ENCODE results near the gene SYK.

Gene SYK

DNA sequence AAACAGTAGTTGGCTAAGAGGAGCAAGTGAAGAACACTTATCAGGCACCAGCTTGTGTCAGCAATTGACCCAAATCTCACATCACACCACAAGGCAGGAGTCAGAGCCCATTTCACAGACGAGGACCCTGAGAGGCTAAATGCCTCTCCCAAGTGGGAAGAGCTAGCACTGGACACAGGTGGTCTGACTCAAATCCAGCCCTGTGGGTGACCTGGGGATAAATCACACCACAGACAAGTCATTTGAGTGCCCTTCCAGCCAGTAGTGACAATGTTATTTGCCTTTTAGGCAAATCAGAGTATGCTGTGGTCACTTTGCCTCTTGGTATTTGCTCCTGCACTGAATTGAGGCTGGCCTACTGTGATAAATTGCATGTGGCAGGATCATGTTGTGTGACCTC is 138.7 kb downstream of the SYK start:
- no peak for DNase-seq

DNA sequence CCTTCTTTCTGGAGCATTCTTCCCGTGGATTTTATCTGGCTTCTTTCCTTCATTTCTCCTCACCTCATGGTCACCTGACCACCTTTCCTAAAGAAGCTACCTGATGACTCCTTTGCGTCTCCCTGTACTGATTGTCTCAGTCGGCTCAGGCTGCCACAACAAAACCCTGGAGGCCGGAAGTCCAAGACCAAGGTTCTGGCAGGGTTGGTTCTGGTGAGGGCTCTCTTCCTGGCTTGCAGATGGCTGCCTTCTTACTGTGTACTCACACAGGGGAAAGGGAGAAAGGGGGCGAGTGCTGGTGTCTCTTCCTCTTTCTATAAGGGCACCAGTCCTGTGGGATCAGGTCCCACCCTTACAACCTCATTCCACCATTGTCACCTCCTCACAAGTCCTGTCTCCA is 140.0 kb downstream of the SYK start:
- DNase-seq, result no peak

DNA sequence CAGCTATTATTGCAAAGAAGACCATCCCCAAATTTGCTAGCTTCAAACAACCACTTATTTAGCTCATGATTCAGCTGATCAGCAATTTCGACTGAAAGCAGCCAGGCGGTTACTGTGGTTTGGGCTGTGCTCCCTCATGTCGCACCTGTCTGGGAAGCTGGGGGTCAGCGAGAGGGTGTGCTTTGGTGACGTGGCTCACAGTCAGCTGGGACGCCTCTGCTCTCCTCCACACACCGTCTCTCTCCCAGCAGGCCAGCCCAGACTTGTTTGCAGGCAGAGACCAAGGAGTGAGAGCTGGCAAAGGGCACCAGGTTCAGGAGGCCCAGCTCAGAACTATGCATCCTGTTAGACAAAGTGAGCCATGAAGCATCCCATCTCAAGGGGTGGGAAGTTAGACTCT is 140.9 kb downstream of the SYK start:
- DNase-seq, result no peak

DNA sequence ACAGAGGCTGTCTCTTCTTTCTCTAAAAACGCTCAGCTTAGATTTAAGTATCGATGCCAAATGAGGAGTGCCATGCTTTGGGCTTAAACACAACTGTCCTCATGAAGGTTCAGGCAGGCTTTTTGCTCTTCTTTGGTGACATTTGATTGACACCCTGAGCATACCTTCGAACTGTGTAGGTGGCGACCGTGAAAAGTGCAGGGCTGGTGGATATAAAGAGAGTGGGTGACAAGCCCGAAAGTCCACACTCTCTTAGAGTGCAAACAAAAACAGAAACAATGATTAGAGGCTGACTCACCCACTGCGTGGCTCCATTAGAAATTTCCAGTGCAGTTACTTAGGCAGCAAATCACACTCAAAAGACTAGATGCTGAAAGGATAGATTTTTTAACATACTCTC is 141.7 kb downstream of the SYK start:
- no peak for DNase-seq

DNA sequence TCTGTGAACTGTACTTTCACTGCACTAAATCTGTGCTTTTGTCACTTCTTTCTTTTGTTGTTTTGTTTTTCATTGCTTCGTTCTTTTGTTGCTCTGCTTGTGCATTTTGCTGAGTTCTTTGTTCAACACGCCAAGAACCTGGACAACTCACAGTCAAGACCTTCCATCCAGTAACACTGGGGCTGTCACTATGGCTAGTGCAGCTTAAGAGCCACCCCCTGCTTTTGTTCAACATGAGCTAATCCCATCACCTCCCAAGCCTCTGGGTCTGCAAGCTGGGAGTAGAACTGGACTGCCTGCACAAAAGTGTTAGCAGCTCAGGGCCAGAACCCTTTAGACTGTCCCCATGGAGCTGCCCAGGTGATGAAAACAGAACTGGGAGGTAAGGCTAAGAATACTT is 143.7 kb downstream of the SYK start:
- no peak for DNase-seq

DNA sequence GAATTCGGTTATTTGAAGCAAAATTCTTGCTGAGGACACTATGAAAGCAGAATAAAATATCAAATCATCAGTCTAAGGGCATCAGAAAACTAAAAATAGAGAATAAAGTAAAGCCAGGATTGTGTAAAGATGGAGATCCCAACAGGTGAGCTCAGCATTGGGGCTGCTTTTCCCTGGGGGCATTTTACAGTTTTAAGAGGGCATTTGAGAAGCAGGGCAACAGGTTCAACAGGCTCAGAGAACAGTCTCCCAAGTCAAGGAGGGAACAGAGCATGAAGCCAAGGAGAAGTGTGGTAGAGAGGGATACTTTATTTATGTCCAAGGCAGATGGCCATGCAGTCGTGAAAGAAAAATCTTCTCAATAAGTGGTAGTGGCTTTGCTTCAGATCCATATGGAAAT is 145.4 kb downstream of the SYK start:
- no peak for DNase-seq
